Lower lobe of right lung (tissue), 2 donors: ENCODE measurements around the gene SLX9. TPM values are rescaled to one million over a fixed set of nuclear protein-coding genes. Genes with fewer than 3 reads are reported as not detected.

Experiments used
- ATAC-seq, 2 donors: fragments of 200-7000 bp; cut with Tn5 transposase; one replicate each; pipeline ENCODE4 v1.9.1; 2020 to 2022; ENCODE audit warnings: mild to moderate bottlenecking in 2 of 2, moderate library complexity in 2 of 2
- DNase-seq: peaks from one replicate; pipeline ENCODE4 v3.0.0-alpha.2; 2020
- H3K27ac ChIP-seq: fragments of 200-600 bp; one replicate; pipeline ENCODE4 v1.8.0; 2022
- H3K27me3 ChIP-seq: fragments of 200-600 bp; one replicate; pipeline ENCODE4 v1.8.0; 2022; ENCODE audit warnings: low read depth
- H3K36me3 ChIP-seq: fragments of 200-600 bp; one replicate; pipeline ENCODE4 v1.8.0; 2022; ENCODE audit warnings: mild to moderate bottlenecking
- H3K4me1 ChIP-seq: fragments of 200-600 bp; one replicate; pipeline ENCODE4 v1.8.0; 2022
- H3K4me3 ChIP-seq: fragments of 200-600 bp; one replicate; pipeline ENCODE4 v1.8.0; 2022; ENCODE audit warnings: mild to moderate bottlenecking
- H3K9me3 ChIP-seq: fragments of 200-600 bp; one replicate; pipeline ENCODE4 v1.8.0; 2022
- intact Hi-C: fragments of 100-400 bp; cut with DNase I; formaldehyde crosslinking; loops from one replicate; pipeline ENCODE4 v1.11.0; 2022
- total RNA-seq: library from RNA; stranded (reverse); fragmentation: NEBNext Ultra II Directional; extraction: Animal tissue kit (Norgen Biotek cat#: 25700); gene quantifications from one replicate; pipeline ENCODE4 v1.2.1, GENCODE V29; 2021
- TF ChIP-seq, protein P1 (sequence below): fragments of 200-600 bp; IDR thresholded peaks from one replicate; pipeline ENCODE4 v1.8.0; 2022; ENCODE audit warnings: antibody characterized with exemption, mild to moderate bottlenecking
- donor health status: DM: no; HTN: yes; CAD: no; lungs with severe emphysema.

The SLX9 gene
- total RNA-seq, 1 donor from 2014 or later: 15.7 TPM

DNA sequence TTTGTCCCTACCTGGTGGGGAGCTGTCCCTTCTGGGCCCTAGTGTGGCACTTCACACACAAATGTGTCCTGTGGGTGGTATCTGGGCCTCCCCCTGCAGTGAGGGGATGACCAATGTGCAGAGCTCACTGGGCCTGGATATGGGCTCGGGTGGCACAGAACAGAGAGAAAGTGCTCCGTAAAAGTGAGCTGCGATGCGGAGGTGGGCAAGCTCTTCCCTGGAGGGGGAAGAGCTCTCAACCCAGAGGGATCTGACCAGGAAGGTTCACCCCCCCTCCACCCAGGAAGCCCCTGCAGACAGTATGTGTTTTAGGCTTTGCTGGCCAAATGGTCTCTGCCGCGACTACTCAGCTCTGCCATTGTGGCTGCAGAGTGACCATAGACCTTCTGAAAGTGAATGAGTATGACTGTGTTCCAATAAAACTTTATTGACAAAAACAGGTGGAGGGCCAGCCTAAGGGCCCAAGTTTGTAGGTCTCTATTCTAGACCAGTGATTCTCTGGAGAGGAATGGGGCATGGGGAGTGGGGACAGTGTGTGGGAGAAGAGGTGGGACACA, 10.5 kb upstream of the SLX9 start:
- DNase-seq (peak; percentile 29), ATAC-seq (no peak)
- Histone ChIP-seq H3K36me3 (no peaks in the 10 kb centered on the region), H3K9me3 (no peaks in the 10 kb centered on the region), H3K27me3 (peaks cover 47% of the 10 kb centered on the region), H3K4me3 (no peak overlapping the region), H3K4me1 (peaks cover 77% of the 10 kb centered on the region), H3K27ac (no peak overlapping the region)
- intact Hi-C loops: no loop called here
- TF ChIP-seq, protein P1, sequence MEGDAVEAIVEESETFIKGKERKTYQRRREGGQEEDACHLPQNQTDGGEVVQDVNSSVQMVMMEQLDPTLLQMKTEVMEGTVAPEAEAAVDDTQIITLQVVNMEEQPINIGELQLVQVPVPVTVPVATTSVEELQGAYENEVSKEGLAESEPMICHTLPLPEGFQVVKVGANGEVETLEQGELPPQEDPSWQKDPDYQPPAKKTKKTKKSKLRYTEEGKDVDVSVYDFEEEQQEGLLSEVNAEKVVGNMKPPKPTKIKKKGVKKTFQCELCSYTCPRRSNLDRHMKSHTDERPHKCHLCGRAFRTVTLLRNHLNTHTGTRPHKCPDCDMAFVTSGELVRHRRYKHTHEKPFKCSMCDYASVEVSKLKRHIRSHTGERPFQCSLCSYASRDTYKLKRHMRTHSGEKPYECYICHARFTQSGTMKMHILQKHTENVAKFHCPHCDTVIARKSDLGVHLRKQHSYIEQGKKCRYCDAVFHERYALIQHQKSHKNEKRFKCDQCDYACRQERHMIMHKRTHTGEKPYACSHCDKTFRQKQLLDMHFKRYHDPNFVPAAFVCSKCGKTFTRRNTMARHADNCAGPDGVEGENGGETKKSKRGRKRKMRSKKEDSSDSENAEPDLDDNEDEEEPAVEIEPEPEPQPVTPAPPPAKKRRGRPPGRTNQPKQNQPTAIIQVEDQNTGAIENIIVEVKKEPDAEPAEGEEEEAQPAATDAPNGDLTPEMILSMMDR: no peak

DNA sequence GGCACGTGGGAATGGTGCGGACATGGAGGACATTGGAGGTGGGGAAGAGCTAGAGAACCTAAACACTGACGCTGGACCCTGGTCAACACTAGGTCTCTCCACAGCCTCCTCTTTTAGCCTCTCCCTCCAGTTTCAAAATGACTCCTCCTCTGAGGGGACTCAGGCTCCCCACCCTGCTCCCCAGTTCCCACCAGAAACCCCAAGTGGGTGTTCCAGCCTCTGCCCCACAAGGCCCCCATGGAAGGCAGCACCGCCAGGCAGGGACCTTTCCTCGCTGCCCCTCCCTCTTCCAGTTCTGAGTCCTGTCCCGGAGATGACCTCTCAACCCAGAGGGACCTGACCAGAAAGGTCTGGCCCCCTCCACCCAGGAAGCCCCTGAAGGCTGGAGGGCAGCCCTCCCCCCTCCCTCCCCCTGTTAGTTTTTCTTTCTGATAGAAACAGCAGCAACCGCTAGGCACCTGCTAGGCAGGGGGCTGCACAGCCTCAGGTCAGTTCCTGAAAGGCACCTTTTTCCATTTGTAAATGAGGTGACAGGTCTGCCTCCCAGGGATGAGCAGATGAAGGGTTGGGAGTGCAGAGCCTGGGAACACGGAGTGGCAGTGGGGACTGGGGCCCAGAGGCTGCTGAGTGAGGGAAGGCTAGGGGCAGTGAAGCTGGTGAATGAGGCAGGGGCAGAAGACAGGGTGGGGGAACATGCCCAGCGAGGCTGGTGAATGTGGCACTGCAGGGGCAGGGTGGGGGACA, 9.9 kb upstream of the SLX9 start:
- Histone ChIP-seq H3K9me3 (no peaks in the 10 kb centered on the region), H3K27ac (no peak overlapping the region), H3K27me3 (peaks cover 51% of the 10 kb centered on the region), H3K4me3 (no peak overlapping the region), H3K4me1 (peaks cover 70% of the 10 kb centered on the region), H3K36me3 (no peaks in the 10 kb centered on the region)
- TF ChIP-seq, protein P1: no peak
- DNase-seq: no peak
- no peak for ATAC-seq
- intact Hi-C loops: no loop called here

DNA sequence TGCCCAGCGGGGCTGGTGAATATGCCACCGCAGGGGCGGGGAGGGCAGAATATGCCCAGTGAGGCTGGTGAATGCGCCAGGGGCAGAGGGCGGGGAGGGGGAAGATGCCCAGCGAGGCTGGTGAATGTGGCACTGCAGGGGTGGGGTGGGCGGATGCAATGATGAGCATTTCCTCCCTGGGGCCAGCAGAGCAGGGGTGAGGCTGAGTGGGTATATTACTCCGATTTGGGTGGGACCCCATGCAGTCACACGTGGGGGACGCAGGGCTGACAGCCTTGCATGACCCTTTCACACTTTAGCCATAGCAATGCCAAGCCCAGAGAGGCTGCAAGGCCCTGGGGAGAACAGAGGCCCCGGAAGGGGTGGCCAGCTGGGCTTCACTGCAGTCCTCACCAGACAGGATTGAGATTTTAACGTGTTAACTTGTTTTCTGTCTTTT, 9.3 kb upstream of the SLX9 start:
- Histone ChIP-seq H3K4me1 (peaks cover 64% of the 10 kb centered on the region), H3K27me3 (peaks cover 51% of the 10 kb centered on the region)
- peak; percentile 2 to 5 for ATAC-seq

DNA sequence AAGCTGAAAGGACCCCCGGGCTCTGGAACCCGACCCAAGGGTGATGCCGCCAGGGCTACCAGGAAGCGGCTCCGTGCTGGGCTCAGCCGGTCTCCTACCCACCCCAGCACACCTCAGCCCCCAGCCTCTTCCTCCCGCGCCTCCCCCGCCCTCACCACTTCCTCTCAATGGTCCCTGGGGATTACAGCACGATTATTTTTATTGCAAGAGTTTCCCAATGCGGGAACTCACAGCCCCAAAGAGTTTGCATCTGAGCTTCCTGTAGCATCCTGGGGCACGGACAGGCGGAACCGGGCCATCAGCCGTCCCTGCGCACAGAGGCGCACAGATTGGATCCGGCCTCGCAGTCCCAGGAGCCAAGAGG, 8.7 kb upstream of the SLX9 start:
- peak overlapping the region; percentile 65 for H3K27ac ChIP-seq

More for the DNA sequence above, 9.3 kb upstream of the SLX9 start:
- intact Hi-C loops: no loop called here
- Histone ChIP-seq H3K4me3 (peak overlapping the region; percentile 55), H3K36me3 (no peaks in the 10 kb centered on the region), H3K27ac (peak overlapping the region; percentile 65), H3K9me3 (no peaks in the 10 kb centered on the region)
- DNase-seq: peak; percentile 57
- TF ChIP-seq, protein P1: no peak

DNA sequence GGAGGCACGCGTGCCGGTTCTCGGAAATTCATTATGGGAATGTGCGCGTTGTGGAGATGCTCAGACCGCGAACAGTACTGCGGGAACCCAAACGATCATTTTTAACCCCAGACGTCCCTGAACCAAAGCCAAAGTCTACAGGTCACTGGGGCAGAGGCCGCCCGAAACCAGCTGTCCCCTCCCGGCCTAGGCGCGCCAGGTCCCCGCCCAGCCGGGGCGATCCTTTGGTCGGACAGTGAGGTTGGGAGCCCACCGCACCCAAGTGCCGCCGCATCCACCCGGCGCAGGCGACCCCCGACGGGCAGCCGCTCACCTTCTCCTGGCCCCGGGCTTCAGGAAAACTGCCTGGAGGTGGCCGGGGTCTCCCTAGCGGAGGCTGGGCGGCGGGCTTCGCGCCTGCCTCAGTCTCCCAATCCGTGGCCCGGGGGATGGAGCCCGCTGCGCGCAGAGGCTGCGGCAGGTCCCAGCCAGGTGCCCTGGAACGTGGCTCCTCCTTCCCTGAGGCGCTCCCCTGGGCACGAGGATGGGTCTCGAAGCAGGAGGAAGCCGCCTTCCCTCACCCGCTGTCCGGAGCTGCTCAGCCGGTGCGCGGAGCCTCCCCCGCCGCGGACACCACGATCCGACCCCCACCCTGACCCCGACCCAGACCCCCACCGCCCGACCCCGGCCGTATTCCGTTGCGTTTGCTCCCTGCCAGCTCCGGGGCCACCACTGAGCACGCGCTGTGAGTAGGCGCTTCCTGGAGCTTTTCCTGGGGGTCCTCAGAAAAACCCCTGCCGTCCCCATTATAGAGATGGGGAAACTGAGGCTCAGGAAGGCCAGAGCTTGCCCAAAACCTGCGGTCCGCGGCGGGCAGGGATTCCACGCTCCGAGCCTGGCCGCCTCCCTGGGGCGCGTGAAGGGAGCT, 8.1 kb upstream of the SLX9 start:
- TF ChIP-seq, protein P1: no peak
- ATAC-seq (peak in 1 of 2 donors; percentile 3), DNase-seq (peak; percentile 50)
- H3K4me1 ChIP-seq: peaks cover 52% of the 10 kb centered on the region
- H3K27ac ChIP-seq: peak overlapping the region; percentile 65
- intact Hi-C loops: no loop called here
- H3K4me3 ChIP-seq: peak overlapping the region; percentile 55
- peaks cover 51% of the 10 kb centered on the region for H3K27me3 ChIP-seq
- H3K9me3 ChIP-seq: no peaks in the 10 kb centered on the region
- no peaks in the 10 kb centered on the region for H3K36me3 ChIP-seq

More for the DNA sequence above, 8.7 kb upstream of the SLX9 start:
- Histone ChIP-seq H3K9me3 (no peaks in the 10 kb centered on the region), H3K4me1 (peaks cover 59% of the 10 kb centered on the region), H3K27me3 (peaks cover 51% of the 10 kb centered on the region), H3K4me3 (peak overlapping the region; percentile 55), H3K36me3 (no peaks in the 10 kb centered on the region)
- TF ChIP-seq, protein P1: no peak
- DNase-seq (peak; percentile 66), ATAC-seq (peak; percentile 13 to 16)
- intact Hi-C loops: no loop called here
